Measurements from ENCODE around the gene USP6NL. TPM values are rescaled to one million over a fixed set of nuclear protein-coding genes. Genes with fewer than 3 reads are reported as not detected.
A peak's percentile ranks its signal among the peaks of the same experiment; 100 is the strongest.

The USP6NL gene
- total and polyA plus RNA-seq, 9 of the 15 experiments (the other 6 are each of a cell fraction or from before 2014, with no cell fraction given) = 3.2 to 26.6 (median 19.8) TPM

DNA sequence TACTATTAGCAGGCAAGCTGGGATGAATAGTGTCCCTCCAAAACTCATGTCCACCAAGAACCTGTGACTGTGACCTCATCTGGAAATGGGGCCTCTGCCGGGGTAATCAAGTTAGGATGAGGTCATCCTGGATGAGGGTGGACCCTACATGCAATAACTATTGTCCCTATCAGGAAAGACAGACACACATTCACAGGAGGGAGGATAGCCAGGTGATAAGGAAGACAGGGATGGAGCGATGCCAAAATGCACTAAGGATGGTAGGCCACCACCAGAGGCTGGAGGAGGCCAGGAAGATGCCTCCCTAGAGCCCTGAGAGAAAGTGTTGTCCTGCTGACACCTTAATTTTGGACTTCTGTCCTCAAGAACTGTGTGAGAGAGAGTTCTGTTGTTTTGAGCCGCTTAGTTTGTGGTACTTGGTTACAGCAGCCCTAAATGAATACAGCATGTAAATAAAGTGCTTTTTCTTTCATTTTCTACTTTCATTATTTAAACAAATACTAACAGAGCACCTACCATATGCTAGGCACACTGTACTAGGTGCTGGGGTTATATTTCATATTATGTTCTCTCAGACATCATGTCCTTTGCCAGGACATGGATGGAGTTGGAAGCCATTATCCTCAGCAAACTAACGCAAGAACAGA, 111.9 kb downstream of the USP6NL start:
- peak overlapping the region; percentile 69 for H3K27ac ChIP-seq (ENCODE audit: extremely low read depth, low read depth, low read length)
- H3K4me2 ChIP-seq (ENCODE audit: insufficient read depth, low read length) = peak overlapping the region; percentile 56; the same call in 1 of the 2 replicates
- no TSS peak for BruUV-seq (replicated peaks)
- ChIA-PET POLR2A (interaction anchor here (1.0 kb wide), 1 partner anchor 67 kb away, joined by 3 read pairs; no protein-coding TSS in a partner anchor), CTCF (ENCODE audit: low intra/inter-chr PET ratio) (interaction anchor here (0.7 kb wide), 1 partner anchor 30 kb away, joined by 3 read pairs; no protein-coding TSS in a partner anchor)
- H3K27me3 ChIP-seq (ENCODE audit: control insufficient read depth in 2 of 2, insufficient read depth in 2 of 2, low read length in 2 of 2) = no peaks in the 10 kb centered on the region
- DNase-seq (ENCODE audit: extremely low read depth in 1 of 4, low spot score in 3 of 4) (peak; percentile 81 to 95 (median 87)), FAIRE-seq (peak; percentile 98), ATAC-seq (peak; percentile 98)
- H3K79me2 ChIP-seq (ENCODE audit: control insufficient read depth, insufficient read depth, low read length) = peaks cover 9% of the 10 kb centered on the region
- no peaks in the 10 kb centered on the region for H3K9me1 ChIP-seq (ENCODE audit: control insufficient read depth, insufficient read depth, low read length)
- 28% methylated on average over 4 of the region's 4 CpGs for WGBS (ENCODE audit: insufficient coverage, low coverage, missing lambda C conversion rate)
- H3K9ac ChIP-seq (ENCODE audit: insufficient read depth in 1 of 2, low read depth in 2 of 2, low read length in 2 of 2) = peak overlapping the region in 1 of 2 experiments; percentile 55; a peak in 2 of 4 replicates
- peaks cover 7 to 18% of the 10 kb centered on the region in 2 experiments; a peak in 3 of 5 replicates for H3K4me1 ChIP-seq (replicated peaks in 1 of 2; ENCODE audit: control insufficient read depth in 2 of 2, insufficient read depth in 2 of 2, low read length in 2 of 2)
- in situ Hi-C loops (cut with MboI) (loop anchor here (25.0 kb wide), 1 partner anchor 488 kb away; no protein-coding TSS in a partner anchor), intact Hi-C loops (cut with micrococcal nuclease) (no loop called here)
- no peak overlapping the region for H2AFZ ChIP-seq (ENCODE audit: low read depth, low read length)
- H3K4me3 ChIP-seq = no peak overlapping the region
- H3K36me3 ChIP-seq (ENCODE audit: control insufficient read depth, insufficient read depth, low read length) = peaks cover 32% of the 10 kb centered on the region; the same call in 2 of the 3 replicates
- H3K9me3 ChIP-seq (replicated peaks; ENCODE audit: control insufficient read depth, insufficient read depth, low read depth, low read length) = no peaks in the 10 kb centered on the region
- no peaks in the 10 kb centered on the region for H4K20me1 ChIP-seq (replicated peaks; ENCODE audit: control insufficient read depth, insufficient read depth, low read length)
- peak; percentile 35; the same call in 1 of the 2 replicates for TF ChIP-seq ETV5 (CRISPR knock-in tag; IDR thresholded peaks at IDR 0.05; ENCODE audit: low read depth)
- no peak for TF ChIP-seq ZNF212 (CRISPR knock-in tag; IDR thresholded peaks at IDR 0.05)
- no peak for TF ChIP-seq HOMEZ (CRISPR knock-in tag; IDR thresholded peaks at IDR 0.05)
- peak; percentile 96 for TF ChIP-seq TCF3 (CRISPR knock-in tag; IDR thresholded peaks at IDR 0.05)
- TF ChIP-seq RCOR1 (IDR thresholded peaks at IDR 0.05; ENCODE audit: borderline replicate concordance in 1 of 2, low read depth in 2 of 2, low read length in 2 of 2) = peak; percentile 83 to 96; a peak in 3 of 4 replicates
- peak in 1 of 2 experiments; percentile 87; a peak in 2 of 4 replicates for TF ChIP-seq ZMIZ1 (IDR thresholded peaks at IDR 0.05; ENCODE audit: low read depth in 2 of 2, low read length in 2 of 2)
- TF ChIP-seq FOXP1 (CRISPR knock-in tag; IDR thresholded peaks at IDR 0.05) = 0 out of 2 replicates have a peak, but pooled peaks have one; percentile 32
- 0 out of 2 replicates have a peak, but pooled peaks have one; percentile 24 for TF ChIP-seq ZBTB17 (CRISPR knock-in tag; IDR thresholded peaks at IDR 0.05)
- peak; percentile 84; the same call in 1 of the 2 replicates for TF ChIP-seq ZNF175 (CRISPR knock-in tag; IDR thresholded peaks at IDR 0.05; ENCODE audit: low read depth)
- TF ChIP-seq HMBOX1 (IDR thresholded peaks at IDR 0.05) = 0 out of 2 replicates have a peak, but pooled peaks have one; percentile 18
- no peak for TF ChIP-seq TAF7 (tag; IDR thresholded peaks at IDR 0.05)
- TF ChIP-seq, protein P1, sequence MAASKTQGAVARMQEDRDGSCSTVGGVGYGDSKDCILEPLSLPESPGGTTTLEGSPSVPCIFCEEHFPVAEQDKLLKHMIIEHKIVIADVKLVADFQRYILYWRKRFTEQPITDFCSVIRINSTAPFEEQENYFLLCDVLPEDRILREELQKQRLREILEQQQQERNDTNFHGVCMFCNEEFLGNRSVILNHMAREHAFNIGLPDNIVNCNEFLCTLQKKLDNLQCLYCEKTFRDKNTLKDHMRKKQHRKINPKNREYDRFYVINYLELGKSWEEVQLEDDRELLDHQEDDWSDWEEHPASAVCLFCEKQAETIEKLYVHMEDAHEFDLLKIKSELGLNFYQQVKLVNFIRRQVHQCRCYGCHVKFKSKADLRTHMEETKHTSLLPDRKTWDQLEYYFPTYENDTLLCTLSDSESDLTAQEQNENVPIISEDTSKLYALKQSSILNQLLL (CRISPR knock-in tag; IDR thresholded peaks at IDR 0.05; ENCODE audit: borderline replicate concordance) = no peak
- TF ChIP-seq CBFA2T3 (IDR thresholded peaks at IDR 0.05) = peak; percentile 97
- TF ChIP-seq HDGF (IDR thresholded peaks at IDR 0.05) = no peak
